GM12878 (cell line): ENCODE measurements around the gene PSMD10. TPM values are rescaled to one million over a fixed set of nuclear protein-coding genes. Genes with fewer than 3 reads are reported as not detected.
A peak's percentile ranks its signal among the peaks of the same experiment; 100 is the strongest.

Experiments
- ATAC-seq: fragments of 200-7000 bp; cut with Tn5 transposase; 3 replicates; pipeline ENCODE4 v1.9.1; 2020; ENCODE audit warnings: mild to moderate bottlenecking, moderate library complexity
- BruUV-seq: library from RNA; stranded (reverse); fragments of 400-500 nt; replicated peaks from 2 replicates; lab custom pipeline; 2021; lab: Mats Ljungman, UMichigan
- CTCF ChIA-PET: fragments of 300-600 bp; sonication (Branson Sonifier 250); formaldehyde crosslinking; extraction: SDS; loops from one replicate; lab custom pipeline; 2021; ENCODE audit warnings: inconsistent platforms; lab: Yijun Ruan, JAX
- POLR2A ChIA-PET: fragments of 350-600 bp; formaldehyde crosslinking; extraction: SDS; loops from one replicate; lab custom pipeline; 2021; ENCODE audit warnings: inconsistent platforms; lab: Charles Lee
- RAD21 ChIA-PET: fragments of 300-600 bp; sonication (Branson Sonifier 250); formaldehyde crosslinking; loops from one replicate; lab custom pipeline; 2023; ENCODE audit warnings: antibody characterized with exemption; ENCODE audit not compliant: unreplicated experiment; lab: Charles Lee
- SMC1A ChIA-PET: fragments of 300-600 bp; sonication (Branson Sonifier 250); formaldehyde crosslinking; loops from one replicate; lab custom pipeline; 2023; ENCODE audit not compliant: unreplicated experiment, uncharacterized antibody; lab: Charles Lee
- DNase-seq: peaks from one replicate; pipeline ENCODE4 v3.0.0-alpha.2; 2011; ENCODE audit warnings: low read depth, low spot score
- FAIRE-seq: peaks from 3 replicates; lab custom pipeline; 2011; peaks lifted over from hg19 to GRCh38; lab: Jason Lieb, UNC
- H2AFZ ChIP-seq: 2 replicates; pipeline ENCODE4 v1.6.0; 2011; ENCODE audit warnings: low read depth, low read length, control low read depth; ENCODE audit not compliant: control insufficient read depth
- H3K27ac ChIP-seq: 2 replicates; pipeline ENCODE4 v1.5.1; 2011; ENCODE audit warnings: control low read depth; ENCODE audit not compliant: control insufficient read depth, insufficient read depth
- H3K27me3 ChIP-seq, 2 experiments: replicated peaks in 1 of 2; 2 replicates each; pipeline versions ENCODE4 v1.6.0 to v1.6.1; 2011; ENCODE audit warnings: low read length in 1 of 2; ENCODE audit not compliant: control insufficient read depth in 2 of 2, insufficient read depth in 2 of 2
- H3K36me3 ChIP-seq, 2 experiments: 2 replicates each; pipeline ENCODE4 v1.5.1; 2011; ENCODE audit warnings: low read length in 1 of 2; ENCODE audit not compliant: control insufficient read depth in 2 of 2, insufficient read depth in 2 of 2
- H3K4me1 ChIP-seq: 2 replicates; pipeline ENCODE4 v1.6.1; 2011; ENCODE audit warnings: mild to moderate bottlenecking, low read length, moderate library complexity, mixed read lengths; ENCODE audit not compliant: control insufficient read depth, insufficient read depth
- H3K4me2 ChIP-seq: 2 replicates; pipeline ENCODE4 v1.6.0; 2011; ENCODE audit warnings: control low read depth; ENCODE audit not compliant: control insufficient read depth, insufficient read depth
- H3K4me3 ChIP-seq: fragments of 200-600 bp; sonication (generic); 2 replicates; pipeline ENCODE4 v1.5.1; 2016
- H3K79me2 ChIP-seq: 2 replicates; pipeline ENCODE4 v1.6.0; 2011; ENCODE audit warnings: low read length; ENCODE audit not compliant: control insufficient read depth, insufficient read depth
- H3K9ac ChIP-seq: 2 replicates; pipeline ENCODE4 v1.8.0; 2011; ENCODE audit warnings: low read length, control low read depth, mixed read lengths; ENCODE audit not compliant: control insufficient read depth, insufficient read depth
- H3K9me3 ChIP-seq: replicated peaks from 3 replicates; pipeline ENCODE4 v1.5.1; 2011; ENCODE audit warnings: mild to moderate bottlenecking, low read length; ENCODE audit not compliant: control insufficient read depth, insufficient read depth
- H4K20me1 ChIP-seq: 2 replicates; pipeline ENCODE4 v1.6.0; 2011; ENCODE audit not compliant: control insufficient read depth, insufficient read depth
- RAD21 ChIP-seq: IDR thresholded peaks from 2 replicates; pipeline ENCODE4 v1.6.1; 2011; ENCODE audit warnings: mild to moderate bottlenecking, low read depth, low read length, moderate library complexity; ENCODE audit not compliant: insufficient read depth
- RAD51 ChIP-seq: fragments of 450-650 bp; IDR thresholded peaks from 2 replicates; pipeline ENCODE4 v1.6.1; 2016; ENCODE audit warnings: moderate library complexity, mild to moderate bottlenecking, inconsistent platforms
- SMC3 ChIP-seq: IDR thresholded peaks from 2 replicates; pipeline ENCODE4 v1.6.1; 2011; ENCODE audit warnings: low read length, improper control_type of control experiment, borderline replicate concordance
- WGBS: methylation state at CpG from one replicate; pipeline ENCODE4 v1.1.6; 2016; ENCODE audit warnings: low lambda C conversion rate; ENCODE audit not compliant: insufficient replicate concordance, insufficient coverage; ENCODE audit errors: missing lambda C conversion rate; 5-methylcytosine and 5-hydroxymethylcytosine counted together
- in situ Hi-C: fragments of 300-500 bp; cut with MboI; formaldehyde crosslinking; loops from 9 replicates; pipeline ENCODE4 v1.14.3; 2018; ENCODE audit warnings: mixed read lengths
- intact Hi-C: fragments of 100-400 bp; cut with micrococcal nuclease; formaldehyde crosslinking; loops from one replicate; pipeline ENCODE4 v1.14.2; 2022; ENCODE audit not compliant: unreplicated experiment
- polyA plus RNA-seq, 11 experiments: library from polyadenylated mRNA; depleted of rRNA in 4 of 11; unstranded in 6 of 11; stranded (reverse) in 5 of 11; fragments of >200 nt; fragmentation: Nextera tagmentation in 4 of 11; fragmentation: Illumina TruSeq in 1 of 11; extraction: Ambion mirVana in 4 of 11; extraction: Trizol in 1 of 11; gene quantifications; 1 replicate in 1 of 11; 2 replicates in 10 of 11; pipeline versions ENCODE4 v1.2.1 to v1.2.3, GENCODE V29; 2011 to 2016; ENCODE audit warnings: inconsistent platforms in 2 of 11, missing spikeins in 2 of 11, low read depth in 1 of 11
- total RNA-seq, 4 experiments: library from RNA; depleted of rRNA in 3 of 4; stranded (reverse); fragments of >200 nt in 3 of 4; fragmentation: Illumina TruSeq in 1 of 4; extraction: Trizol in 1 of 4; gene quantifications; 2 replicates each; pipeline versions ENCODE4 v1.2.1 to v1.2.3, GENCODE V29; 2013 to 2021
- TF ChIP-seq, protein P1 (sequence below), 3 experiments: IDR thresholded peaks in 2 of 3; conservative IDR thresholded peaks in 1 of 3; 2 replicates each; pipeline ENCODE4 v1.5.1; 2011; ENCODE audit warnings: low read depth in 3 of 3, low read length in 3 of 3, mild to moderate bottlenecking in 3 of 3, control low read depth in 2 of 3, moderate library complexity in 2 of 3, inconsistent platforms in 1 of 3, mixed read lengths in 1 of 3; ENCODE audit not compliant: control insufficient read depth in 2 of 3, insufficient read depth in 1 of 3; ENCODE audit errors: extremely low read depth in 1 of 3

The PSMD10 gene
- total and polyA plus RNA-seq, 10 of the 15 experiments (the other 5 are each of a cell fraction or from before 2014, with no cell fraction given), result 46.9 to 152 (median 75.4) TPM

DNA sequence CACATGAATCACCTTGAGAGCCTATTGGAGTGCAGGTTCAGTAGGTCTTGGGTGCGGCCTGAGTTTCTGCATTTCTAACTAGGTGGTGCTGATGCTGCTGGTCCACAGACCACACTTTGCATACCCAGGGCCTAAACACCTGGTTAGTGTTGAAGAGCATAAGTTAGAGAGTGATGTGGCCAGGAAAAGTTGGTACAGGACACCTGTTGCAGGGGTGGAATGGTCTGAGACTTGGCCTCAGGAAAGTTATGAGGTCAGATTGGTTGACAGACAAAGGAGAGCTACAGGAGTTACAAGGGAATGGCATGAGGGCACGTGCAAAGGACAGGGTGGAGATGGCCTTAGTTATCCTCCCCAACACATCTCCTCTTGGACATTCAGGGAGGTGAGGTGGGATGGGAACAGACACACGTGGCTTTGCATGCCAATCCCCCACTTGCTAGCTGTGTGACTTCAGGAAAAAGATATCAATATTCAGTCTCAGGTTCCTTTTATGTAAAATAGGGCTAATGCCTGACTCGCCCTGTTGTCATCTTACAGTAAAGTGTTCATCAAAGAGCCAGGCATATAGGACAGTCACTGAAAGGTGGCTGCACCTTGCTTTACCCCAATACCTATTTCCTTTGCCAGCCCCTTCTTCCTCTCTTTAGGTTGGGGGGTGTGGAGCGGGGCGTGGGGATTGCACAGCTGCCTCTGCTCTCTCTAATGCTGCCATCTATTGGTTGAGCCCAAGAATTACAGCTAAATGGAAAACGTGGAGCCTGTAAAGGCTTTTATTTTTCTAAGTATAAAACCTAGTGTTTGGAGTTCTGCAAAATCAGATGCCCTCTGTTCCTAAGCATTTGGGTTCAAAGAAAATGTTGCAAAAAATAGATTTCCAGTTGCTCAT is 47.7 kb upstream of the PSMD10 start:
- H4K20me1 ChIP-seq, result no peaks in the 10 kb centered on the region
- no peaks in the 10 kb centered on the region for H3K27me3 ChIP-seq
- no peaks in the 10 kb centered on the region for H3K4me1 ChIP-seq
- RAD21 ChIA-PET, result interaction anchor here (0.9 to 1.1 kb wide), 2 partner anchors 13 to 118 kb away, joined by 3 to 4 read pairs; no protein-coding TSS in a partner anchor
- TF ChIP-seq, protein P1, sequence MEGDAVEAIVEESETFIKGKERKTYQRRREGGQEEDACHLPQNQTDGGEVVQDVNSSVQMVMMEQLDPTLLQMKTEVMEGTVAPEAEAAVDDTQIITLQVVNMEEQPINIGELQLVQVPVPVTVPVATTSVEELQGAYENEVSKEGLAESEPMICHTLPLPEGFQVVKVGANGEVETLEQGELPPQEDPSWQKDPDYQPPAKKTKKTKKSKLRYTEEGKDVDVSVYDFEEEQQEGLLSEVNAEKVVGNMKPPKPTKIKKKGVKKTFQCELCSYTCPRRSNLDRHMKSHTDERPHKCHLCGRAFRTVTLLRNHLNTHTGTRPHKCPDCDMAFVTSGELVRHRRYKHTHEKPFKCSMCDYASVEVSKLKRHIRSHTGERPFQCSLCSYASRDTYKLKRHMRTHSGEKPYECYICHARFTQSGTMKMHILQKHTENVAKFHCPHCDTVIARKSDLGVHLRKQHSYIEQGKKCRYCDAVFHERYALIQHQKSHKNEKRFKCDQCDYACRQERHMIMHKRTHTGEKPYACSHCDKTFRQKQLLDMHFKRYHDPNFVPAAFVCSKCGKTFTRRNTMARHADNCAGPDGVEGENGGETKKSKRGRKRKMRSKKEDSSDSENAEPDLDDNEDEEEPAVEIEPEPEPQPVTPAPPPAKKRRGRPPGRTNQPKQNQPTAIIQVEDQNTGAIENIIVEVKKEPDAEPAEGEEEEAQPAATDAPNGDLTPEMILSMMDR (IDR thresholded peaks at IDR 0.05 in 2 of 3, conservative IDR thresholded peaks at IDR 0.05 in 1 of 3; ENCODE audit: control insufficient read depth in 2 of 3, extremely low read depth in 1 of 3, insufficient read depth in 1 of 3, low read depth in 3 of 3, low read length in 3 of 3), result peak; percentile 44 to 67 (median 58)
- TF ChIP-seq RAD21 (peak; percentile 41; the same call in 1 of the 2 replicates), RAD51 (no peak), SMC3 (0 out of 2 replicates have a peak, but pooled peaks have one; percentile 5)
- SMC1A ChIA-PET, result interaction anchor here (1.1 kb wide), 1 partner anchor 117 kb away, joined by 3 read pairs; no protein-coding TSS in a partner anchor
- no peak for FAIRE-seq
- ATAC-seq, result peak; percentile 77
- H3K36me3 ChIP-seq, result peaks cover 0 to 5% of the 10 kb centered on the region in 2 experiments; a peak in 2 of 4 replicates
- H3K79me2 ChIP-seq, result no peaks in the 10 kb centered on the region
- POLR2A ChIA-PET, result interaction anchor here (0.7 kb wide), 1 partner anchor 118 kb away, joined by 3 read pairs; no protein-coding TSS in a partner anchor
- H3K4me3 ChIP-seq, result no peak overlapping the region
- H3K4me2 ChIP-seq, result no peak overlapping the region
- H3K9ac ChIP-seq, result no peak overlapping the region
- no TSS peak for BruUV-seq
- 44% methylated on average over 7 of the region's 7 CpGs for WGBS
- intact Hi-C loops (loop anchor here (1.0 kb wide), 1 partner anchor 119 kb away; no protein-coding TSS in a partner anchor), in situ Hi-C loops (no loop called here)
- H3K27ac ChIP-seq, result no peak overlapping the region
- H2AFZ ChIP-seq, result no peak overlapping the region
- no peaks in the 10 kb centered on the region for H3K9me3 ChIP-seq
- CTCF ChIA-PET, result interaction anchor here (0.5 to 1.8 kb wide), 17 partner anchors 9 to 458 kb away, joined by 3 to 9 read pairs (median 4); partner anchors contain the start of genes ATG4A and PSMD10
- no peak for DNase-seq
